Measurements from ENCODE around the gene LONP2. TPM values are rescaled to one million over a fixed set of nuclear protein-coding genes. Genes with fewer than 3 reads are reported as not detected.
A peak's percentile ranks its signal among the peaks of the same experiment; 100 is the strongest.
"Not testable (repeated sequence)": the region's sequence is repeated elsewhere in the genome, so short reads cannot be mapped to it uniquely, and the experiment has no call there.

LONP2 gene
- total RNA-seq, 2 experiments from 2014 or later = 77.2 to 81.0 TPM

- Mint-ChIP-seq H3K4me1 (ENCODE audit: low read depth) (peaks cover 39% of the 10 kb centered on the region), H3K9me3 (no peaks in the 10 kb centered on the region), H3K36me3 (ENCODE audit: low read depth) (no peaks in the 10 kb centered on the region), H3K27ac (no peak overlapping the region), H3K27me3 (no peaks in the 10 kb centered on the region), H3K4me3 (no peak overlapping the region)
- Histone ChIP-seq H3K36me3 (ENCODE audit: insufficient read depth, low read length) (no peaks in the 10 kb centered on the region), H3K27ac (ENCODE audit: low read depth in 1 of 2, low read length in 2 of 2) (no peak overlapping the region), H3K9me3 (ENCODE audit: control insufficient read depth in 1 of 2, insufficient read depth in 1 of 2, low read length in 2 of 2) (no peaks in the 10 kb centered on the region), H3K4me1 (ENCODE audit: insufficient read depth, low read length) (peaks cover 9% of the 10 kb centered on the region), H3K4me3 (ENCODE audit: low read length) (no peak overlapping the region), H3K27me3 (ENCODE audit: control insufficient read depth in 1 of 2, insufficient read depth in 2 of 2, low read length in 2 of 2) (no peaks in the 10 kb centered on the region)
- no peak for DNase-seq
- TF ChIP-seq CTCF (IDR thresholded peaks at IDR 0.05) = no peak
- intact Hi-C loops (cut with DNase I, micrococcal nuclease) = no loop called here
- ChIA-PET POLR2A (no interaction called here), CTCF (no interaction called here)
- no peak for ATAC-seq (ENCODE audit: poor library complexity)
Observed at GRCh38 chr16:48374255-48374654, 130.2 kb downstream of the LONP2 start.

- H3K9me3 Mint-ChIP-seq; DNase-seq; H3K27me3 Mint-ChIP-seq; H3K36me3 ChIP-seq (ENCODE audit: insufficient read depth, low read length); H3K9me3 ChIP-seq (ENCODE audit: control insufficient read depth in 1 of 2, insufficient read depth in 1 of 2, low read length in 2 of 2); ATAC-seq (ENCODE audit: poor library complexity); H3K4me3 Mint-ChIP-seq; H3K36me3 Mint-ChIP-seq (ENCODE audit: low read depth); H3K27ac ChIP-seq (ENCODE audit: low read depth in 1 of 2, low read length in 2 of 2); H3K27ac Mint-ChIP-seq; H3K4me1 ChIP-seq (ENCODE audit: insufficient read depth, low read length); H3K4me3 ChIP-seq (ENCODE audit: low read length); H3K27me3 ChIP-seq (ENCODE audit: control insufficient read depth in 1 of 2, insufficient read depth in 2 of 2, low read length in 2 of 2); intact Hi-C loops (cut with DNase I, micrococcal nuclease): not testable (repeated sequence)
- CTCF ChIA-PET = interaction anchor here (0.6 to 1.5 kb wide), 3 partner anchors 9 to 246 kb away, joined by 4 read pairs; no protein-coding TSS in a partner anchor
- peaks cover 45% of the 10 kb centered on the region for H3K4me1 Mint-ChIP-seq (ENCODE audit: low read depth)
- POLR2A ChIA-PET = interaction anchor here (0.6 to 1.6 kb wide), 2 partner anchors 8 to 246 kb away, joined by 5 read pairs; partner anchors contain the start of gene SIAH1
Observed at GRCh38 chr16:48377301-48377700, 133.2 kb downstream of the LONP2 start.

- Histone ChIP-seq H3K9me3 (ENCODE audit: control insufficient read depth in 1 of 2, insufficient read depth in 1 of 2, low read length in 2 of 2) (no peaks in the 10 kb centered on the region), H3K4me1 (ENCODE audit: insufficient read depth, low read length) (peaks cover 9% of the 10 kb centered on the region), H3K4me3 (ENCODE audit: low read length) (no peak overlapping the region), H3K36me3 (ENCODE audit: insufficient read depth, low read length) (no peaks in the 10 kb centered on the region), H3K27ac (ENCODE audit: low read depth in 1 of 2, low read length in 2 of 2) (no peak overlapping the region), H3K27me3 (ENCODE audit: control insufficient read depth in 1 of 2, insufficient read depth in 2 of 2, low read length in 2 of 2) (no peaks in the 10 kb centered on the region)
- Mint-ChIP-seq H3K27ac (peak overlapping the region; percentile 1), H3K4me1 (ENCODE audit: low read depth) (peaks cover 47% of the 10 kb centered on the region), H3K36me3 (ENCODE audit: low read depth) (no peaks in the 10 kb centered on the region), H3K4me3 (peak overlapping the region; percentile 7), H3K9me3 (no peaks in the 10 kb centered on the region), H3K27me3 (no peaks in the 10 kb centered on the region)
- intact Hi-C loops (cut with DNase I, micrococcal nuclease) = no loop called here
- ChIA-PET POLR2A (interaction anchor here (0.7 to 2.5 kb wide), 2 partner anchors 9 to 13 kb away, joined by 3 to 18 read pairs; no protein-coding TSS in a partner anchor), CTCF (interaction anchor here (1.5 kb wide), 1 partner anchor 10 kb away, joined by 4 read pairs; no protein-coding TSS in a partner anchor)
- ATAC-seq (ENCODE audit: poor library complexity) (no peak), DNase-seq (no peak)
- TF ChIP-seq CTCF (IDR thresholded peaks at IDR 0.05) = no peak
Observed at GRCh38 chr16:48378276-48378675, 134.2 kb downstream of the LONP2 start.

GRCh38 chr16:48378836-48379235 is 134.7 kb downstream of the LONP2 start:
- H3K27me3 Mint-ChIP-seq = no peaks in the 10 kb centered on the region
- H3K4me3 Mint-ChIP-seq = peak overlapping the region; percentile 7
- DNase-seq = no peak
- H3K36me3 ChIP-seq (ENCODE audit: insufficient read depth, low read length) = no peaks in the 10 kb centered on the region
- H3K4me3 ChIP-seq (ENCODE audit: low read length) = no peak overlapping the region
- no peaks in the 10 kb centered on the region for H3K9me3 ChIP-seq (ENCODE audit: control insufficient read depth in 1 of 2, insufficient read depth in 1 of 2, low read length in 2 of 2)
- peaks cover 10% of the 10 kb centered on the region for H3K4me1 ChIP-seq (ENCODE audit: insufficient read depth, low read length)
- H3K27ac ChIP-seq (ENCODE audit: low read depth in 1 of 2, low read length in 2 of 2) = no peak overlapping the region
- peaks cover 1% of the 10 kb centered on the region for H3K36me3 Mint-ChIP-seq (ENCODE audit: low read depth)
- H3K4me1 Mint-ChIP-seq (ENCODE audit: low read depth) = peaks cover 53% of the 10 kb centered on the region
- intact Hi-C loops (cut with DNase I, micrococcal nuclease) = no loop called here
- ATAC-seq (ENCODE audit: poor library complexity) = no peak
- no peak for TF ChIP-seq CTCF (IDR thresholded peaks at IDR 0.05)
- no peaks in the 10 kb centered on the region for H3K9me3 Mint-ChIP-seq
- no peaks in the 10 kb centered on the region for H3K27me3 ChIP-seq (ENCODE audit: control insufficient read depth in 1 of 2, insufficient read depth in 2 of 2, low read length in 2 of 2)
- ChIA-PET CTCF (no interaction called here), POLR2A (interaction anchor here (0.7 to 2.5 kb wide), 2 partner anchors 10 to 13 kb away, joined by 3 to 18 read pairs; no protein-coding TSS in a partner anchor)
- peak overlapping the region; percentile 1 for H3K27ac Mint-ChIP-seq
